Neural crest cell (in vitro differentiated cells): ENCODE results near the gene THBS2. TPM values are rescaled to one million over a fixed set of nuclear protein-coding genes. Genes with fewer than 3 reads are reported as not detected.

Experiments used
- DNase-seq: peaks from one replicate; pipeline ENCODE4 v3.0.0; 2021; ENCODE audit warnings: low read depth, mixed read lengths, low spot score
- H3K27ac Mint-ChIP-seq: one replicate; pipeline ENCODE4 v1.8.0; 2021; ENCODE audit warnings: mild to moderate bottlenecking, mixed read lengths; ENCODE audit not compliant: unreplicated experiment
- H3K27me3 Mint-ChIP-seq: 2 replicates; pipeline ENCODE4 v1.8.0; 2021; ENCODE audit warnings: low read depth, mild to moderate bottlenecking, mixed read lengths
- H3K36me3 Mint-ChIP-seq: 2 replicates; pipeline ENCODE4 v1.8.0; 2021; ENCODE audit warnings: low read depth, mild to moderate bottlenecking, mixed read lengths
- H3K4me1 Mint-ChIP-seq: 2 replicates; pipeline ENCODE4 v1.8.0; 2021; ENCODE audit warnings: mixed read lengths
- H3K4me3 Mint-ChIP-seq: one replicate; pipeline ENCODE4 v1.8.0; 2021; ENCODE audit warnings: mild to moderate bottlenecking, mixed read lengths
- H3K9me3 Mint-ChIP-seq: 2 replicates; pipeline ENCODE4 v1.8.0; 2021; ENCODE audit warnings: mixed read lengths
- total RNA-seq: library from RNA; stranded (reverse); gene quantifications from 2 replicates; pipeline ENCODE4 v1.2.1, GENCODE V29; 2021
- TF ChIP-seq, protein P1 (sequence below): fragments of 200-600 bp; sonication (generic); conservative IDR thresholded peaks from 2 replicates; pipeline ENCODE4 v1.5.0; 2021; ENCODE audit warnings: antibody characterized with exemption, mild to moderate bottlenecking

Gene THBS2
- total RNA-seq, 1 donor from 2014 or later = 1.3 TPM

- peaks cover 3% of the 10 kb centered on the region for H3K27me3 Mint-ChIP-seq
- TF ChIP-seq, protein P1, sequence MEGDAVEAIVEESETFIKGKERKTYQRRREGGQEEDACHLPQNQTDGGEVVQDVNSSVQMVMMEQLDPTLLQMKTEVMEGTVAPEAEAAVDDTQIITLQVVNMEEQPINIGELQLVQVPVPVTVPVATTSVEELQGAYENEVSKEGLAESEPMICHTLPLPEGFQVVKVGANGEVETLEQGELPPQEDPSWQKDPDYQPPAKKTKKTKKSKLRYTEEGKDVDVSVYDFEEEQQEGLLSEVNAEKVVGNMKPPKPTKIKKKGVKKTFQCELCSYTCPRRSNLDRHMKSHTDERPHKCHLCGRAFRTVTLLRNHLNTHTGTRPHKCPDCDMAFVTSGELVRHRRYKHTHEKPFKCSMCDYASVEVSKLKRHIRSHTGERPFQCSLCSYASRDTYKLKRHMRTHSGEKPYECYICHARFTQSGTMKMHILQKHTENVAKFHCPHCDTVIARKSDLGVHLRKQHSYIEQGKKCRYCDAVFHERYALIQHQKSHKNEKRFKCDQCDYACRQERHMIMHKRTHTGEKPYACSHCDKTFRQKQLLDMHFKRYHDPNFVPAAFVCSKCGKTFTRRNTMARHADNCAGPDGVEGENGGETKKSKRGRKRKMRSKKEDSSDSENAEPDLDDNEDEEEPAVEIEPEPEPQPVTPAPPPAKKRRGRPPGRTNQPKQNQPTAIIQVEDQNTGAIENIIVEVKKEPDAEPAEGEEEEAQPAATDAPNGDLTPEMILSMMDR = no peak
- H3K9me3 Mint-ChIP-seq = peaks cover 3% of the 10 kb centered on the region
- H3K36me3 Mint-ChIP-seq = peaks cover under 1% of the 10 kb centered on the region
- H3K27ac Mint-ChIP-seq = no peak overlapping the region
- no peak overlapping the region for H3K4me3 Mint-ChIP-seq
- DNase-seq = no peak
- H3K4me1 Mint-ChIP-seq = no peaks in the 10 kb centered on the region
Observed at GRCh38 chr6:169238766-169239165, 14.9 kb downstream of the THBS2 start.

GRCh38 chr6:169237496-169238134 is 16.0 kb downstream of the THBS2 start:
- TF ChIP-seq, protein P1 = no peak
- Mint-ChIP-seq H3K9me3 (peaks cover 11% of the 10 kb centered on the region), H3K36me3 (peaks cover 5% of the 10 kb centered on the region), H3K27ac (no peak overlapping the region), H3K27me3 (peaks cover 3% of the 10 kb centered on the region), H3K4me3 (no peak overlapping the region), H3K4me1 (no peaks in the 10 kb centered on the region)
- DNase-seq = no peak

- Mint-ChIP-seq H3K4me3 (no peak overlapping the region), H3K4me1 (no peaks in the 10 kb centered on the region), H3K27me3 (peaks cover 3% of the 10 kb centered on the region), H3K27ac (no peak overlapping the region), H3K9me3 (peaks cover 11% of the 10 kb centered on the region), H3K36me3 (peaks cover 5% of the 10 kb centered on the region)
- TF ChIP-seq, protein P1 = no peak
- no peak for DNase-seq
Observed at GRCh38 chr6:169236988-169237387, 16.7 kb downstream of the THBS2 start.

DNA sequence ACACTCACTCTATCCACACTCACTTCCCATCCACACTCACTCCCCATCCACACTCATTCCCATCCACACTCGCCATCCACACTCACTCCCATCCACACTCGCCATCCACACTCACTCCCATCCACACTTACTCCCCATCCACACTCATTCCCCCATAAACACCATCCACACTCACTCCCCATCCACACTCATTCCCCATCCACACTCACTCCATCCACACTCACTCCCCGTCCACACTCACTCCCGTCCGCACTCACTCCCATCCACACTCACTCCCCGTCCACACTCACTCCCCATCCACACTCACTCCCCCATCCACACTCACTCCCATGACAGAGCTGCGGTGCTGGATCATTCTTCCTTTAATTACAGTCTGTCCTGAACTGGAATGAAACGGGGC is 17.1 kb downstream of the THBS2 start:
- Mint-ChIP-seq H3K4me1 (no peaks in the 10 kb centered on the region), H3K36me3 (peaks cover 5% of the 10 kb centered on the region), H3K27ac (no peak overlapping the region), H3K9me3 (peaks cover 11% of the 10 kb centered on the region), H3K4me3 (no peak overlapping the region), H3K27me3 (peaks cover 3% of the 10 kb centered on the region)
- DNase-seq = no peak
- TF ChIP-seq, protein P1 = no peak

DNA sequence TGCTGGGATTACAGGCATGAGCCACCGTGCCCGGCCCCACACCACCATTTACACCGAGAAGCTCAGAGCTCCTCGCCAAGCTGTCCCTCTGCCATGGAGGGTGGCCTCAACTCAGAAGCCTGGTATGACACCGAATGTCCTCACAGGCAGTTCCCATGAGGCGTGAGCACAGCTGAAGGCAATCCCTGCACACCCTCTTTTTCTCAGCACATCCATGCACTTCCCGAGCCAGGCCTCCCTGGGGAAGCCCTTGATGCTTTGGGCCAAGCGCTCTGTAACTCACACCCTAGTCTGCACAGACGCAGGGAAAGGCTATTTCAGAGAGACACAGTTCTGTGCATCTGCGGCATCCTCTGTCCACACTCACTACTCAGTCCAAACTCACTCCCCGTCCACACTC is 18.4 kb downstream of the THBS2 start:
- Mint-ChIP-seq H3K4me3 (no peak overlapping the region), H3K36me3 (peaks cover 5% of the 10 kb centered on the region), H3K27ac (no peak overlapping the region), H3K4me1 (no peaks in the 10 kb centered on the region), H3K27me3 (no peaks in the 10 kb centered on the region), H3K9me3 (peaks cover 11% of the 10 kb centered on the region)
- TF ChIP-seq, protein P1 = no peak
- DNase-seq = no peak
